Ovary (tissue), 3 donors: ENCODE data around the gene COL7A1.

Experiments
- CTCF ChIP-seq, 3 donors: fragments of 450-650 bp in 2 of 3; fragments of 200-600 bp in 1 of 3; IDR thresholded peaks; one replicate each; pipeline versions ENCODE4 v1.5.1 to v1.8.0; 2016 to 2022; ENCODE audit warnings: antibody characterized with exemption in 3 of 3, mild to moderate bottlenecking in 1 of 3
- EP300 ChIP-seq: sonication (generic); formaldehyde crosslinking; IDR thresholded peaks from one replicate; pipeline ENCODE4 v1.6.1; 2017; ENCODE audit warnings: antibody characterized with exemption
- POLR2A ChIP-seq: fragments of 450-650 bp; IDR thresholded peaks from one replicate; pipeline ENCODE4 v1.6.1; 2017; ENCODE audit warnings: antibody characterized with exemption, mild to moderate bottlenecking, moderate library complexity
- donor health status: DM: no; HTN: no; CAD: no.

- no peak for TF ChIP-seq CTCF (IDR thresholded peaks at IDR 0.05)
- no peak for TF ChIP-seq POLR2A
- TF ChIP-seq EP300: no peak
These were observed 56.7 kb downstream of the COL7A1 start for GRCh38 chr3:48538451-48538850.
